Measurements from ENCODE around the gene ZCCHC2.

ZCCHC2 gene

GRCh38 chr18:62487161-62487560 lies 35.7 kb upstream of the ZCCHC2 start:
- TF ChIP-seq CTCF (IDR thresholded peaks at IDR 0.05; ENCODE audit: low read depth, low read length, missing control alignments), result no peak
- H3K4me3 ChIP-seq (replicated peaks; ENCODE audit: low read depth, low read length), result no peak overlapping the region
- DNase-seq (ENCODE audit: extremely low read depth, low read depth), result no peak

- DNase-seq (ENCODE audit: extremely low read depth, low read depth), result no peak
- TF ChIP-seq CTCF (IDR thresholded peaks at IDR 0.05; ENCODE audit: low read depth, low read length, missing control alignments), result no peak
- H3K4me3 ChIP-seq (replicated peaks; ENCODE audit: low read depth, low read length), result no peak overlapping the region
Observed at GRCh38 chr18:62490967-62491695, 31.7 kb upstream of the ZCCHC2 start.

GRCh38 chr18:62493033-62493862 lies 29.6 kb upstream of the ZCCHC2 start:
- no peak for DNase-seq (ENCODE audit: extremely low read depth, low read depth)
- TF ChIP-seq CTCF (IDR thresholded peaks at IDR 0.05; ENCODE audit: low read depth, low read length, missing control alignments), result no peak
- H3K4me3 ChIP-seq (replicated peaks; ENCODE audit: low read depth, low read length), result no peak overlapping the region

GRCh38 chr18:62494764-62495163 lies 28.1 kb upstream of the ZCCHC2 start:
- no peak overlapping the region for H3K4me3 ChIP-seq (replicated peaks; ENCODE audit: low read depth, low read length)
- no peak for DNase-seq (ENCODE audit: extremely low read depth, low read depth)
- TF ChIP-seq CTCF (IDR thresholded peaks at IDR 0.05; ENCODE audit: low read depth, low read length, missing control alignments), result no peak

- H3K4me3 ChIP-seq (replicated peaks; ENCODE audit: low read depth, low read length), result no peak overlapping the region
- no peak for TF ChIP-seq CTCF (IDR thresholded peaks at IDR 0.05; ENCODE audit: low read depth, low read length, missing control alignments)
- DNase-seq (ENCODE audit: extremely low read depth, low read depth), result no peak
Observed at GRCh38 chr18:62496262-62496661, 26.6 kb upstream of the ZCCHC2 start.

GRCh38 chr18:62497190-62497772 lies 25.5 kb upstream of the ZCCHC2 start:
- no peak overlapping the region for H3K4me3 ChIP-seq (replicated peaks; ENCODE audit: low read depth, low read length)
- DNase-seq (ENCODE audit: extremely low read depth, low read depth), result no peak
- no peak for TF ChIP-seq CTCF (IDR thresholded peaks at IDR 0.05; ENCODE audit: low read depth, low read length, missing control alignments)
